HepG2 (cell line): ENCODE results near the gene CAPN11. TPM values are rescaled to one million over a fixed set of nuclear protein-coding genes. Genes with fewer than 3 reads are reported as not detected.

ENCODE experiments used
- ATAC-seq: fragments of 200-7000 bp; cut with Tn5 transposase; 3 replicates; pipeline ENCODE4 v1.9.1; 2020; ENCODE audit warnings: mild to moderate bottlenecking, moderate library complexity
- BruUV-seq: library from RNA; stranded (reverse); fragments of 400-500 nt; replicated peaks from 2 replicates; lab custom pipeline; 2021; lab: Mats Ljungman, UMichigan
- CTCF ChIA-PET: fragments of 300-600 bp; formaldehyde crosslinking; extraction: SDS; loops from one replicate; lab custom pipeline; 2021; ENCODE audit warnings: low total read pairs, inconsistent platforms, low intra/inter-chr PET ratio; lab: Yijun Ruan, JAX
- POLR2A ChIA-PET: fragments of 350-600 bp; sonication (Branson Sonifier 250); formaldehyde crosslinking; loops from one replicate; lab custom pipeline; 2020; ENCODE audit warnings: antibody characterized with exemption, inconsistent platforms; lab: Yijun Ruan, JAX
- DNase-seq: peaks from one replicate; pipeline ENCODE4 v3.0.0-alpha.2; 2015; ENCODE audit warnings: low spot score
- FAIRE-seq: peaks from 3 replicates; lab custom pipeline; 2011; peaks lifted over from hg19 to GRCh38; lab: Jason Lieb, UNC
- H2AFZ ChIP-seq: one replicate; pipeline ENCODE4 v1.6.1; 2011; ENCODE audit warnings: low read length, inconsistent platforms
- H3K27ac ChIP-seq: fragments of 300-600 bp; 3 replicates; pipeline ENCODE4 v1.8.0; 2011; ENCODE audit warnings: mixed run types, mild to moderate bottlenecking, mixed read lengths, low read length, inconsistent platforms; ENCODE audit not compliant: insufficient read depth; ENCODE audit errors: extremely low read length
- H3K27me3 ChIP-seq, 2 experiments: fragments of 200-600 bp in 1 of 2; 2 replicates in 1 of 2; 3 replicates in 1 of 2; pipeline versions ENCODE4 v1.6.0 to v1.8.0; 2011; ENCODE audit warnings: low read length in 2 of 2, mild to moderate bottlenecking in 2 of 2, moderate library complexity in 2 of 2, inconsistent platforms in 1 of 2; ENCODE audit not compliant: insufficient read depth in 2 of 2, control insufficient read depth in 1 of 2
- H3K36me3 ChIP-seq, 2 experiments: fragments of 200-600 bp in 1 of 2; replicated peaks in 1 of 2; 2 replicates in 1 of 2; 3 replicates in 1 of 2; pipeline versions ENCODE4 v1.5.1 to v1.8.0; 2011; ENCODE audit warnings: low read length in 2 of 2, inconsistent platforms in 1 of 2; ENCODE audit not compliant: insufficient read depth in 2 of 2, control insufficient read depth in 1 of 2
- H3K4me1 ChIP-seq: 2 replicates; pipeline ENCODE4 v1.5.1; 2012; ENCODE audit warnings: low read length, inconsistent platforms; ENCODE audit not compliant: insufficient read depth
- H3K4me2 ChIP-seq: 2 replicates; pipeline ENCODE4 v1.6.0; 2011; ENCODE audit warnings: low read depth, low read length, inconsistent platforms
- H3K4me3 ChIP-seq, 3 experiments: fragments of 200-600 bp in 1 of 3; sonication (generic), shearing (Covaris generic) in 1 of 3; replicated peaks in 1 of 3; 2 replicates each; pipeline ENCODE4 v1.5.1; 2011 to 2016; ENCODE audit warnings: low read length in 3 of 3, inconsistent platforms in 2 of 3, low read depth in 2 of 3, mild to moderate bottlenecking in 2 of 3, control low read depth in 1 of 3, mixed read lengths in 1 of 3; ENCODE audit not compliant: insufficient read depth in 1 of 3
- H3K79me2 ChIP-seq: one replicate; pipeline ENCODE4 v1.6.1; 2011; ENCODE audit warnings: low read length, inconsistent platforms; ENCODE audit not compliant: insufficient read depth
- H3K9ac ChIP-seq: 2 replicates; pipeline ENCODE4 v1.6.0; 2011; ENCODE audit warnings: mild to moderate bottlenecking, low read depth, low read length, inconsistent platforms; ENCODE audit not compliant: insufficient read depth
- H3K9me3 ChIP-seq: 2 replicates; pipeline ENCODE4 v1.5.1; 2012; ENCODE audit warnings: mild to moderate bottlenecking, low read length
- H4K20me1 ChIP-seq: 2 replicates; pipeline ENCODE4 v1.6.0; 2011; ENCODE audit warnings: inconsistent platforms, mild to moderate bottlenecking, low read length, moderate library complexity; ENCODE audit not compliant: insufficient read depth
- ARHGAP35 ChIP-seq: sonication (generic); formaldehyde crosslinking; IDR thresholded peaks from 2 replicates; pipeline ENCODE4 v1.9.0; 2022; ENCODE audit warnings: mild to moderate bottlenecking, inconsistent platforms, moderate library complexity, missing genetic modification reagents, borderline replicate concordance
- FOSL2 ChIP-seq: sonication (generic); formaldehyde crosslinking; IDR thresholded peaks from 2 replicates; pipeline ENCODE4 v1.4.0; 2020; ENCODE audit warnings: missing genetic modification reagents
- HOMEZ ChIP-seq: IDR thresholded peaks from 2 replicates; pipeline ENCODE4 v1.6.1; 2016; ENCODE audit warnings: low read depth
- KLF12 ChIP-seq: sonication (generic); formaldehyde crosslinking; IDR thresholded peaks from 2 replicates; pipeline ENCODE4 v1.4.0; 2020; ENCODE audit warnings: missing genetic modification reagents, borderline replicate concordance
- RCOR2 ChIP-seq: IDR thresholded peaks from 2 replicates; pipeline ENCODE4 v1.6.1; 2016; ENCODE audit warnings: missing biosample characterization, missing genetic modification reagents
- SP5 ChIP-seq: IDR thresholded peaks from 2 replicates; pipeline ENCODE4 v1.6.1; 2016; ENCODE audit warnings: low read depth, borderline replicate concordance
- TFDP2 ChIP-seq: sonication (generic); formaldehyde crosslinking; IDR thresholded peaks from 2 replicates; pipeline ENCODE4 v1.4.0; 2020; ENCODE audit warnings: missing genetic modification reagents
- ZBTB42 ChIP-seq: sonication (generic); formaldehyde crosslinking; IDR thresholded peaks from 2 replicates; pipeline ENCODE4 v1.5.0; 2020; ENCODE audit warnings: mild to moderate bottlenecking, missing genetic modification reagents
- ZBTB7B ChIP-seq: sonication (generic); formaldehyde crosslinking; IDR thresholded peaks from 2 replicates; pipeline ENCODE4 v1.4.0; 2020; ENCODE audit warnings: missing genetic modification reagents
- ZNF468 ChIP-seq: sonication (generic); formaldehyde crosslinking; IDR thresholded peaks from 2 replicates; pipeline ENCODE4 v1.8.0; 2022; ENCODE audit warnings: mild to moderate bottlenecking, moderate library complexity, missing genetic modification reagents
- WGBS: methylation state at CpG from one replicate; pipeline ENCODE4 v1.1.6; 2017; ENCODE audit warnings: low lambda C conversion rate; 5-methylcytosine and 5-hydroxymethylcytosine counted together
- in situ Hi-C: cut with HindIII; loops from 2 replicates; pipeline ENCODE4 v1.10.0; 2017; ENCODE audit warnings: low pct_unique_long_range_greater_than_20kb; ENCODE audit not compliant: extremely low pct_ligation_motif_present
- intact Hi-C: fragments of 100-400 bp; cut with micrococcal nuclease; formaldehyde crosslinking; loops from one replicate; pipeline ENCODE4 v1.10.0; 2022; ENCODE audit not compliant: unreplicated experiment
- polyA plus RNA-seq, 8 experiments: library from polyadenylated mRNA; depleted of rRNA in 3 of 8; stranded (reverse) in 7 of 8; unstranded in 1 of 8; fragments of >200 nt; fragmentation: Illumina TruSeq in 4 of 8; extraction: Trizol in 4 of 8; gene quantifications; 2 replicates each; pipeline versions ENCODE4 v1.2.1 to v1.2.3, GENCODE V29; 2011 to 2016; ENCODE audit warnings: low read depth in 4 of 8, missing spikeins in 1 of 8, mixed read lengths in 1 of 8; ENCODE audit not compliant: insufficient read depth in 1 of 8
- total RNA-seq, 5 experiments: library from RNA; depleted of rRNA; stranded (reverse); fragments of >200 nt; fragmentation: Illumina TruSeq; extraction: Trizol; gene quantifications; 2 replicates each; pipeline ENCODE4 v1.2.3, GENCODE V29; 2016; ENCODE audit warnings: low read depth in 1 of 5
- TF ChIP-seq, protein P1 (sequence below): IDR thresholded peaks from 2 replicates; pipeline ENCODE4 v1.6.1; 2012; ENCODE audit warnings: low read depth, low read length, improper control_type of control experiment
- TF ChIP-seq, protein P2 (sequence below): sonication (generic); formaldehyde crosslinking; IDR thresholded peaks from 2 replicates; pipeline ENCODE4 v1.4.0; 2020; ENCODE audit warnings: low read depth, mild to moderate bottlenecking, missing genetic modification reagents
- TF ChIP-seq, protein P3 (sequence below): IDR thresholded peaks from 2 replicates; pipeline ENCODE4 v1.4.0; 2020; ENCODE audit warnings: mild to moderate bottlenecking, missing genetic modification reagents

The CAPN11 gene
- total and polyA plus RNA-seq, 2 of the 13 experiments (the other 11 are each of a cell fraction or from before 2014, with no cell fraction given): 0.07 to 0.11 TPM

GRCh38 chr6:44127186-44128019, 31.2 kb upstream of the CAPN11 start, which contains the start of the genes MRPL14 and TMEM63B:
TSS of gene MRPL14 (minus strand) at chr6:44127452. CDS start at chr6:44116611, 10,841 bp downstream.
TSS of gene TMEM63B (plus strand) at chr6:44127554. CDS start at chr6:44134585, 7,031 bp downstream.
- no peak within 1 kb of the TSS for H2AFZ ChIP-seq
- peaks cover 81% of the 10 kb centered on the region for H3K79me2 ChIP-seq
- peaks cover 39% of the 10 kb centered on the region for H4K20me1 ChIP-seq
- peak within 1 kb of the TSS; percentile 86 for H3K27ac ChIP-seq
- BruUV-seq: no TSS peak
- intact Hi-C loops (loop anchor here (2.0 kb wide), 2 partner anchors 15 to 23 kb away; no protein-coding TSS in a partner anchor), in situ Hi-C loops (no loop called here)
- ATAC-seq (peak; percentile 81), FAIRE-seq (no peak), DNase-seq (peak; percentile 76)
- H3K4me1 ChIP-seq: peaks cover 79% of the 10 kb centered on the region
- peak within 1 kb of the TSS; percentile 94 to 95 (median 95) for H3K4me3 ChIP-seq
- H3K27me3 ChIP-seq: no peaks in the 10 kb centered on the region; a peak in 1 of 5 replicates
- peak within 1 kb of the TSS; percentile 94 for H3K9ac ChIP-seq
- H3K9me3 ChIP-seq: no peaks in the 10 kb centered on the region
- H3K36me3 ChIP-seq: peaks cover 0 to 7% of the 10 kb centered on the region in 2 experiments; a peak in 2 of 5 replicates
- POLR2A ChIA-PET: interaction anchor here (0.6 to 1.5 kb wide), 13 partner anchors 9 to 870 kb away, joined by 3 to 17 read pairs (median 5); partner anchors contain the start of genes HSP90AB1 and SLC35B2
- CTCF ChIA-PET: no interaction called here
- peak within 1 kb of the TSS; percentile 96 for H3K4me2 ChIP-seq
- WGBS: 1% methylated on average over 34 of the region's 80 CpGs
- TF ChIP-seq ZBTB7B (peak; percentile 53; the same call in 1 of the 2 replicates), RCOR2 (CRISPR knock-in tag) (no peak), KLF12 (CRISPR knock-in tag) (no peak), ZNF468 (CRISPR knock-in tag) (0 out of 2 replicates have a peak, but pooled peaks have one; percentile 70), ARHGAP35 (CRISPR knock-in tag) (no peak), SP5 (CRISPR knock-in tag) (no peak), TFDP2 (CRISPR knock-in tag) (peak; percentile 74), ZBTB42 (no peak), FOSL2 (CRISPR knock-in tag) (no peak), HOMEZ (CRISPR knock-in tag) (no peak)
- TF ChIP-seq, protein P1, sequence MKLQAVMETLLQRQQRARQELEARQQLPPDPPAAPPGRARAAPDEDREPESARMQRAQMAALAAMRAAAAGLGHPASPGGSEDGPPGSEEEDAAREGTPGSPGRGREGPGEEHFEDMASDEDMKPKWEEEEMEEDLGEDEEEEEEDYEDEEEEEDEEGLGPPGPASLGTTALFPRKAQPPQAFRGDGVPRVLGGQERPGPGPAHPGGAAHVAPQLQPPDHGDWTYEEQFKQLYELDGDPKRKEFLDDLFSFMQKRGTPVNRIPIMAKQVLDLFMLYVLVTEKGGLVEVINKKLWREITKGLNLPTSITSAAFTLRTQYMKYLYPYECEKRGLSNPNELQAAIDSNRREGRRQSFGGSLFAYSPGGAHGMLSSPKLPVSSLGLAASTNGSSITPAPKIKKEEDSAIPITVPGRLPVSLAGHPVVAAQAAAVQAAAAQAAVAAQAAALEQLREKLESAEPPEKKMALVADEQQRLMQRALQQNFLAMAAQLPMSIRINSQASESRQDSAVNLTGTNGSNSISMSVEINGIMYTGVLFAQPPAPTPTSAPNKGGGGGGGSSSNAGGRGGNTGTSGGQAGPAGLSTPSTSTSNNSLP: no peak
- TF ChIP-seq, protein P2, sequence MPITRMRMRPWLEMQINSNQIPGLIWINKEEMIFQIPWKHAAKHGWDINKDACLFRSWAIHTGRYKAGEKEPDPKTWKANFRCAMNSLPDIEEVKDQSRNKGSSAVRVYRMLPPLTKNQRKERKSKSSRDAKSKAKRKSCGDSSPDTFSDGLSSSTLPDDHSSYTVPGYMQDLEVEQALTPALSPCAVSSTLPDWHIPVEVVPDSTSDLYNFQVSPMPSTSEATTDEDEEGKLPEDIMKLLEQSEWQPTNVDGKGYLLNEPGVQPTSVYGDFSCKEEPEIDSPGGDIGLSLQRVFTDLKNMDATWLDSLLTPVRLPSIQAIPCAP: no peak
- TF ChIP-seq, protein P3, sequence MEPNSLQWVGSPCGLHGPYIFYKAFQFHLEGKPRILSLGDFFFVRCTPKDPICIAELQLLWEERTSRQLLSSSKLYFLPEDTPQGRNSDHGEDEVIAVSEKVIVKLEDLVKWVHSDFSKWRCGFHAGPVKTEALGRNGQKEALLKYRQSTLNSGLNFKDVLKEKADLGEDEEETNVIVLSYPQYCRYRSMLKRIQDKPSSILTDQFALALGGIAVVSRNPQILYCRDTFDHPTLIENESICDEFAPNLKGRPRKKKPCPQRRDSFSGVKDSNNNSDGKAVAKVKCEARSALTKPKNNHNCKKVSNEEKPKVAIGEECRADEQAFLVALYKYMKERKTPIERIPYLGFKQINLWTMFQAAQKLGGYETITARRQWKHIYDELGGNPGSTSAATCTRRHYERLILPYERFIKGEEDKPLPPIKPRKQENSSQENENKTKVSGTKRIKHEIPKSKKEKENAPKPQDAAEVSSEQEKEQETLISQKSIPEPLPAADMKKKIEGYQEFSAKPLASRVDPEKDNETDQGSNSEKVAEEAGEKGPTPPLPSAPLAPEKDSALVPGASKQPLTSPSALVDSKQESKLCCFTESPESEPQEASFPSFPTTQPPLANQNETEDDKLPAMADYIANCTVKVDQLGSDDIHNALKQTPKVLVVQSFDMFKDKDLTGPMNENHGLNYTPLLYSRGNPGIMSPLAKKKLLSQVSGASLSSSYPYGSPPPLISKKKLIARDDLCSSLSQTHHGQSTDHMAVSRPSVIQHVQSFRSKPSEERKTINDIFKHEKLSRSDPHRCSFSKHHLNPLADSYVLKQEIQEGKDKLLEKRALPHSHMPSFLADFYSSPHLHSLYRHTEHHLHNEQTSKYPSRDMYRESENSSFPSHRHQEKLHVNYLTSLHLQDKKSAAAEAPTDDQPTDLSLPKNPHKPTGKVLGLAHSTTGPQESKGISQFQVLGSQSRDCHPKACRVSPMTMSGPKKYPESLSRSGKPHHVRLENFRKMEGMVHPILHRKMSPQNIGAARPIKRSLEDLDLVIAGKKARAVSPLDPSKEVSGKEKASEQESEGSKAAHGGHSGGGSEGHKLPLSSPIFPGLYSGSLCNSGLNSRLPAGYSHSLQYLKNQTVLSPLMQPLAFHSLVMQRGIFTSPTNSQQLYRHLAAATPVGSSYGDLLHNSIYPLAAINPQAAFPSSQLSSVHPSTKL (CRISPR knock-in tag): 0 out of 2 replicates have a peak, but pooled peaks have one; percentile 8
